DOHH2 (cell line): ENCODE results near the gene DIP2C.
"Not testable (repeated sequence)": the region's sequence is repeated elsewhere in the genome, so short reads cannot be mapped to it uniquely, and the experiment has no call there.

Experiments used
- H3F3A ChIP-seq: fragments of 200-600 bp; sonication (generic), shearing (Covaris generic); 2 replicates; pipeline ENCODE4 v1.6.0; 2016; ENCODE audit warnings: antibody characterized with exemption, mild to moderate bottlenecking; ENCODE audit not compliant: control insufficient read depth, insufficient read depth
- H3K27ac ChIP-seq: fragments of 200-600 bp; sonication (generic); 2 replicates; pipeline ENCODE4 v1.5.1; 2014; ENCODE audit warnings: low read depth, mild to moderate bottlenecking, low read length, moderate library complexity
- H3K27me3 ChIP-seq: fragments of 200-600 bp; sonication (generic); 2 replicates; pipeline ENCODE4 v1.6.1; 2014; ENCODE audit warnings: mild to moderate bottlenecking, low read length, mixed read lengths; ENCODE audit not compliant: control insufficient read depth
- H3K36me3 ChIP-seq: fragments of 200-600 bp; sonication (generic); 2 replicates; pipeline ENCODE4 v1.6.1; 2014; ENCODE audit warnings: mild to moderate bottlenecking, low read length, moderate library complexity, mixed read lengths; ENCODE audit not compliant: control insufficient read depth
- H3K4me1 ChIP-seq: fragments of 200-600 bp; sonication (generic); 2 replicates; pipeline ENCODE4 v1.6.1; 2014; ENCODE audit warnings: mild to moderate bottlenecking, low read length, mixed read lengths; ENCODE audit not compliant: control insufficient read depth
- H3K4me2 ChIP-seq: fragments of 200-600 bp; sonication (generic); 2 replicates; pipeline ENCODE4 v1.6.0; 2014; ENCODE audit warnings: mild to moderate bottlenecking, low read length, moderate library complexity
- H3K4me3 ChIP-seq: fragments of 200-600 bp; sonication (generic); 2 replicates; pipeline ENCODE4 v1.5.1; 2014; ENCODE audit warnings: mild to moderate bottlenecking, low read length, mixed read lengths
- H3K79me2 ChIP-seq: fragments of 200-600 bp; sonication (generic); 2 replicates; pipeline ENCODE4 v1.6.1; 2014; ENCODE audit warnings: mild to moderate bottlenecking, low read length, mixed read lengths; ENCODE audit not compliant: control insufficient read depth
- H3K9me2 ChIP-seq: fragments of 200-600 bp; sonication (generic); replicated peaks from 2 replicates; pipeline ENCODE4 v1.6.1; 2014; ENCODE audit warnings: mild to moderate bottlenecking, low read length, mixed read lengths; ENCODE audit not compliant: control insufficient read depth
- H3K9me3 ChIP-seq: fragments of 200-600 bp; sonication (generic); 2 replicates; pipeline ENCODE4 v1.6.1; 2014; ENCODE audit warnings: antibody characterized with exemption, low read length, mixed read lengths; ENCODE audit not compliant: control insufficient read depth, insufficient read depth
- H4K20me1 ChIP-seq: fragments of 200-600 bp; sonication (generic); 2 replicates; pipeline ENCODE4 v1.6.0; 2014; ENCODE audit warnings: low read depth, mild to moderate bottlenecking, antibody characterized with exemption, low read length, moderate library complexity; ENCODE audit not compliant: control insufficient read depth, insufficient read depth
- CTCF ChIP-seq: fragments of 200-600 bp; sonication (generic); IDR thresholded peaks from one replicate; pipeline ENCODE4 v1.5.1; 2014; ENCODE audit warnings: antibody characterized with exemption, mild to moderate bottlenecking, low read depth, low read length; ENCODE audit not compliant: poor library complexity, severe bottlenecking
- EZH2phosphoT487 ChIP-seq: fragments of 200-600 bp; sonication (generic); IDR thresholded peaks from 2 replicates; pipeline ENCODE4 v1.6.1; 2017; ENCODE audit warnings: borderline replicate concordance, mild to moderate bottlenecking, antibody characterized with exemption, low read length, moderate library complexity, mixed read lengths

DIP2C gene

GRCh38 chr10:266974-267425, 422.5 kb downstream of the DIP2C start:
- peaks cover 75% of the 10 kb centered on the region for H3K4me1 ChIP-seq
- H3F3A ChIP-seq, result peaks cover 14% of the 10 kb centered on the region
- H3K36me3 ChIP-seq, result peaks cover 11% of the 10 kb centered on the region
- no peaks in the 10 kb centered on the region for H3K9me2 ChIP-seq
- no peaks in the 10 kb centered on the region for H3K79me2 ChIP-seq
- no peaks in the 10 kb centered on the region for H4K20me1 ChIP-seq
- peak overlapping the region; percentile 25; the same call in 1 of the 2 replicates for H3K4me3 ChIP-seq
- peak overlapping the region; percentile 42 for H3K4me2 ChIP-seq
- H3K27me3 ChIP-seq, result no peaks in the 10 kb centered on the region
- H3K27ac ChIP-seq, result peak overlapping the region; percentile 0; the same call in 1 of the 2 replicates
- TF ChIP-seq CTCF, result no peak
- TF ChIP-seq EZH2phosphoT487, result no peak
- H3K9me3 ChIP-seq, result no peaks in the 10 kb centered on the region

- Histone ChIP-seq H3K4me2 (peak overlapping the region; percentile 52), H3K27ac (peak overlapping the region; percentile 59), H3F3A (peaks cover 14% of the 10 kb centered on the region), H3K36me3 (peaks cover 13% of the 10 kb centered on the region), H3K4me3 (peak overlapping the region; percentile 22), H3K4me1 (peaks cover 75% of the 10 kb centered on the region)
- not testable (repeated sequence) for H3K9me3 ChIP-seq, H3K79me2 ChIP-seq, H3K9me2 ChIP-seq, H3K27me3 ChIP-seq, H4K20me1 ChIP-seq
These were observed 423.5 kb downstream of the DIP2C start for GRCh38 chr10:265816-266588.

GRCh38 chr10:265074-265440, 424.4 kb downstream of the DIP2C start:
- not testable (repeated sequence) for H3K79me2 ChIP-seq, H3K27me3 ChIP-seq, H3K9me2 ChIP-seq, H3K9me3 ChIP-seq, H4K20me1 ChIP-seq
- peaks cover 13% of the 10 kb centered on the region for H3K36me3 ChIP-seq
- H3K4me1 ChIP-seq, result peaks cover 84% of the 10 kb centered on the region
- H3K4me3 ChIP-seq, result peak overlapping the region; percentile 22
- H3K27ac ChIP-seq, result peak overlapping the region; percentile 59
- H3K4me2 ChIP-seq, result peak overlapping the region; percentile 52
- H3F3A ChIP-seq, result peaks cover 10% of the 10 kb centered on the region; the same call in 1 of the 2 replicates

GRCh38 chr10:264160-265073, 425.1 kb downstream of the DIP2C start:
- peaks cover 14% of the 10 kb centered on the region for H3F3A ChIP-seq
- H3K4me2 ChIP-seq, result peak overlapping the region; percentile 52

More at GRCh38 chr10:264160-265073, 425.1 kb downstream of the DIP2C start:
- H3K9me2 ChIP-seq, H3K4me3 ChIP-seq, H4K20me1 ChIP-seq, H3K27me3 ChIP-seq, H3K9me3 ChIP-seq, H3K79me2 ChIP-seq: not testable (repeated sequence)
- H3K27ac ChIP-seq, result peak overlapping the region; percentile 59; the same call in 1 of the 2 replicates
- H3K36me3 ChIP-seq, result peaks cover 13% of the 10 kb centered on the region
- H3K4me1 ChIP-seq, result peaks cover 90% of the 10 kb centered on the region
